Stomach (tissue), 9 donors: Measurements from ENCODE around the gene ANLN. TPM values are rescaled to one million over a fixed set of nuclear protein-coding genes. Genes with fewer than 3 reads are reported as not detected.
"Not testable (repeated sequence)": the region's sequence is repeated elsewhere in the genome, so short reads cannot be mapped to it uniquely, and the experiment has no call there.

Source experiments
- DNase-seq, 2 donors: peaks; one replicate each; pipeline versions ENCODE4 v3.0.0 to v3.0.0-alpha.2; 2013 to 2019
- H3K27ac ChIP-seq, 5 donors: fragments of 200-600 bp in 4 of 5; sonication (generic) in 4 of 5; one replicate each; pipeline ENCODE4 v1.5.1; 2013 to 2019; ENCODE audit warnings: mild to moderate bottlenecking in 1 of 5, moderate library complexity in 1 of 5
- H3K27me3 ChIP-seq, 3 donors: fragments of 200-600 bp; sonication (generic); one replicate each; pipeline ENCODE4 v1.5.1; 2017 to 2019; ENCODE audit warnings: mixed run types in 1 of 3
- H3K36me3 ChIP-seq, 4 donors: fragments of 200-600 bp; sonication (generic); 1 replicate in 3 of 4; 2 replicates in 1 of 4; pipeline ENCODE4 v1.5.1; 2016 to 2019
- H3K4me1 ChIP-seq, 4 donors: fragments of 200-600 bp; sonication (generic); one replicate each; pipeline ENCODE4 v1.5.1; 2016 to 2019
- H3K4me3 ChIP-seq, 4 donors: fragments of 200-600 bp; sonication (generic) in 3 of 4; one replicate each; pipeline ENCODE4 v1.5.1; 2016 to 2019; ENCODE audit warnings: mild to moderate bottlenecking in 1 of 4
- H3K9me3 ChIP-seq, 4 donors: fragments of 200-600 bp; sonication (generic); one replicate each; pipeline ENCODE4 v1.5.1; 2016 to 2019
- CTCF ChIP-seq, 7 experiments: fragments of 450-650 bp in 4 of 7; fragments of 200-600 bp in 3 of 7; sonication (generic) in 3 of 7; IDR thresholded peaks; one replicate each; pipeline ENCODE4 v1.5.1; 2016 to 2019; ENCODE audit warnings: antibody characterized with exemption in 7 of 7, control low read depth in 2 of 7, mild to moderate bottlenecking in 1 of 7
- EP300 ChIP-seq: sonication (generic); formaldehyde crosslinking; IDR thresholded peaks from one replicate; pipeline ENCODE4 v1.6.1; 2017; ENCODE audit warnings: antibody characterized with exemption
- POLR2A ChIP-seq, 4 donors: fragments of 450-650 bp; IDR thresholded peaks; one replicate each; pipeline ENCODE4 v1.6.1; 2016; ENCODE audit warnings: antibody characterized with exemption in 4 of 4, control low read depth in 2 of 4, mild to moderate bottlenecking in 1 of 4, moderate library complexity in 1 of 4
- POLR2AphosphoS5 ChIP-seq, 3 donors: sonication (generic); formaldehyde crosslinking; IDR thresholded peaks; one replicate each; pipeline ENCODE4 v1.6.1; 2016; ENCODE audit warnings: antibody characterized with exemption in 3 of 3
- WGBS, 5 donors: extraction: QIAGEN DNeasy Blood & Tissue Kit in 3 of 5; methylation state at CpG; one replicate each; pipeline versions ENCODE4 v1.1.5 to v1.1.7; 2013 to 2018; 5-methylcytosine and 5-hydroxymethylcytosine counted together
- intact Hi-C: fragments of 100-400 bp; cut with DNase I; formaldehyde crosslinking; loops from one replicate; pipeline ENCODE4 v1.15.1; 2023; ENCODE audit warnings: low total_unique reads
- polyA plus RNA-seq, 3 donors: library from polyadenylated mRNA; stranded (reverse); fragments of 200-250 nt; gene quantifications; one replicate each; pipeline ENCODE4 v1.2.3, GENCODE V29; 2013
- total RNA-seq, 5 donors: library from RNA; depleted of rRNA; stranded (reverse); fragments of >200 nt; gene quantifications; one replicate each; pipeline versions ENCODE4 v1.1.0 to v1.2.3, GENCODE V29; 2014 to 2016
- donor health status: healthy with polysubstance abuse.
- donor health status: Bipolar disorder and iron deficiency.
- donor health status: healthy.

Gene ANLN
- total and polyA plus RNA-seq, 8 donors, result 3.5 to 25.2 (median 12.6) TPM

GRCh38 chr7:36484265-36484664 is 94.6 kb downstream of the ANLN start:
- no peak for TF ChIP-seq POLR2A (IDR thresholded peaks at IDR 0.05)
- Histone ChIP-seq H3K27ac (no peak overlapping the region), H3K36me3 (no peaks in the 10 kb centered on the region), H3K9me3 (no peaks in the 10 kb centered on the region), H3K4me1 (no peaks in the 10 kb centered on the region), H3K27me3 (no peaks in the 10 kb centered on the region), H3K4me3 (no peak overlapping the region)
- intact Hi-C loops, result loop anchor here (10.0 kb wide), 1 partner anchor 711 kb away; no protein-coding TSS in a partner anchor
- WGBS, 5 donors, result 63 to 75% (median 64%) methylated on average over 8 of the region's 8 CpGs
- no peak for DNase-seq

- no peak overlapping the region for H3K4me3 ChIP-seq
- H3K4me1 ChIP-seq, result no peaks in the 10 kb centered on the region
- DNase-seq, result no peak
- intact Hi-C loops, result loop anchor here (10.0 kb wide), 1 partner anchor 708 kb away; no protein-coding TSS in a partner anchor
- H3K9me3 ChIP-seq, result no peaks in the 10 kb centered on the region
- TF ChIP-seq POLR2A (IDR thresholded peaks at IDR 0.05) (no peak), POLR2AphosphoS5 (IDR thresholded peaks at IDR 0.05) (no peak), EP300 (no peak), CTCF (IDR thresholded peaks at IDR 0.05) (no peak)
- 63 to 70% (median 64%) methylated on average over 4 of the region's 4 CpGs for WGBS, 5 donors
- no peaks in the 10 kb centered on the region for H3K36me3 ChIP-seq
- H3K27me3 ChIP-seq, result no peaks in the 10 kb centered on the region
- H3K27ac ChIP-seq, result no peak overlapping the region
Measured at GRCh38 chr7:36486336-36486735, 96.7 kb downstream of the ANLN start.

- intact Hi-C loops, result loop anchor here (10.0 kb wide), 1 partner anchor 707 kb away; no protein-coding TSS in a partner anchor
- TF ChIP-seq POLR2A (IDR thresholded peaks at IDR 0.05), result no peak
- TF ChIP-seq CTCF (IDR thresholded peaks at IDR 0.05), result peak in 5 of 7 experiments; percentile 50 to 81 (median 55)
- Histone ChIP-seq H3K4me3 (no peak overlapping the region), H3K4me1 (no peaks in the 10 kb centered on the region), H3K9me3 (no peaks in the 10 kb centered on the region), H3K27me3 (no peaks in the 10 kb centered on the region), H3K36me3 (no peaks in the 10 kb centered on the region), H3K27ac (no peak overlapping the region)
- whole genome bisulfite sequencing, 5 donors, result 27 to 33% (median 29%) methylated on average over 4 of the region's 4 CpGs
- DNase-seq, result peak in 1 of 2 donors; percentile 84
Measured at GRCh38 chr7:36487756-36488336, 98.2 kb downstream of the ANLN start.

GRCh38 chr7:36488672-36489071 is 99.0 kb downstream of the ANLN start:
- WGBS, 5 donors, result 92 to 95% (median 94%) methylated on average over 5 of the region's 5 CpGs
- intact Hi-C loops, result loop anchor here (10.0 kb wide), 1 partner anchor 706 kb away; no protein-coding TSS in a partner anchor
- H3K27ac ChIP-seq, H3K9me3 ChIP-seq, H3K27me3 ChIP-seq, DNase-seq, H3K36me3 ChIP-seq, H3K4me1 ChIP-seq, H3K4me3 ChIP-seq: not testable (repeated sequence)

GRCh38 chr7:36490419-36490830 is 100.8 kb downstream of the ANLN start:
- H3K4me3 ChIP-seq, result no peak overlapping the region
- intact Hi-C loops, result loop anchor here (10.0 kb wide), 1 partner anchor 184 kb away; no protein-coding TSS in a partner anchor
- H3K27ac ChIP-seq, result no peak overlapping the region
- no peak for DNase-seq
- no peaks in the 10 kb centered on the region for H3K4me1 ChIP-seq
- no peak for TF ChIP-seq CTCF (IDR thresholded peaks at IDR 0.05)
- no peak for TF ChIP-seq EP300
- TF ChIP-seq POLR2AphosphoS5 (IDR thresholded peaks at IDR 0.05), result no peak
- no peak for TF ChIP-seq POLR2A (IDR thresholded peaks at IDR 0.05)
- H3K36me3 ChIP-seq, result no peaks in the 10 kb centered on the region
- H3K9me3 ChIP-seq, result no peaks in the 10 kb centered on the region
- H3K27me3 ChIP-seq, result no peaks in the 10 kb centered on the region
- WGBS, 5 donors, result 54 to 62% (median 59%) methylated on average over 3 of the region's 3 CpGs
